Measurements from ENCODE around the gene CCDC91. TPM values are rescaled to one million over a fixed set of nuclear protein-coding genes. Genes with fewer than 3 reads are reported as not detected.

Gene CCDC91
- total RNA-seq, 1 experiment from 2014 or later = 35.9 TPM

DNA sequence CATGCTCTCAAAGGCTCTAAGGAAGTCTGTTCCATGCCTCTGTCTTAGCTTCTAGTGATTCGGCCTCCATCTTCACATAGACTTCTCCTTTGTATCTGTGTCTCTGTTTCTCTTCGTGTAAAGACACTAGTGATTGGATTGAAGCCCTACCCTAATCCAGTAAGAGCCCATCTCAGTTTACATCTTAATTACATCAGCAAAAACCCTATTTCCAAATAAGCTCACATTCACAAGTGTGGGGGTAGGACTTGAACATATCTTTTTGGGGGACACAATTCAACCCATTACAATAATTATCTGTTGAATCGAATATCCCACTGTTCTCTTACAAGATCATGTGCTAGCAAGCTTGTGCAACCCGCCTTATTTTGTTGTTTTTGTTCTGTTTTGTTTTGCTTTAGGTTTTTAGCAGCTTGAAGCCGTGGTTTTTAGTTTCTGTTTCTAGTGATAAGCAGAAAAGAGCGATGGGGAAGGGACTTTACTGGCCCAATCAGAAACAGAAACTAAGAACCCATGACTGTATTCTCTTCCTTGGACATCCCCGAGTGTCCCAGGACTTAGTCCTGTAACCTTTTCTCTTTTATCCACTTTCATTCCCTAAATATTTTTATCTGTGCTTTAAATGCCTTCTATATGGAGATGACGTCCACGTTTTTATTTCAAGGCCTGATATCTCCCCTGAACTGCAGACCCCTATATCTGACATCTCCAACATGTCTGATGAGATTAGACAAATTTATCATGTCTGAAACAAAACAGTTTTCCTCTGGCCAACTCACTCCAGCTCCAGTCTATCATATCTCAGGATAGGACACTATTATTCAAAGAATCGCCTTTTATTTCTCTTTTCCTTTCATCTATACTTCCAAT, 353.0 kb downstream of the CCDC91 start:
- ChIA-PET CTCF (no interaction called here), POLR2A (interaction anchor here (0.8 kb wide), 1 partner anchor 14 kb away, joined by 3 read pairs; no protein-coding TSS in a partner anchor)
- intact Hi-C loops (cut with micrococcal nuclease) = no loop called here
- H3K36me3 Mint-ChIP-seq (ENCODE audit: insufficient read depth, unreplicated experiment) = no peaks in the 10 kb centered on the region
- H3K27me3 Mint-ChIP-seq (ENCODE audit: insufficient read depth, unreplicated experiment) = no peaks in the 10 kb centered on the region
- peaks cover 8% of the 10 kb centered on the region for H3K9me3 Mint-ChIP-seq (ENCODE audit: unreplicated experiment)
- no peak overlapping the region for H3K4me3 Mint-ChIP-seq (ENCODE audit: unreplicated experiment)
- no peak overlapping the region for H3K27ac Mint-ChIP-seq (ENCODE audit: low read depth, unreplicated experiment)
- no peaks in the 10 kb centered on the region for H3K4me1 Mint-ChIP-seq (ENCODE audit: insufficient read depth, unreplicated experiment)
- no TSS peak for BruUV-seq (replicated peaks)
- DNase-seq (ENCODE audit: unreplicated experiment) = no peak
- TF ChIP-seq, protein P1, sequence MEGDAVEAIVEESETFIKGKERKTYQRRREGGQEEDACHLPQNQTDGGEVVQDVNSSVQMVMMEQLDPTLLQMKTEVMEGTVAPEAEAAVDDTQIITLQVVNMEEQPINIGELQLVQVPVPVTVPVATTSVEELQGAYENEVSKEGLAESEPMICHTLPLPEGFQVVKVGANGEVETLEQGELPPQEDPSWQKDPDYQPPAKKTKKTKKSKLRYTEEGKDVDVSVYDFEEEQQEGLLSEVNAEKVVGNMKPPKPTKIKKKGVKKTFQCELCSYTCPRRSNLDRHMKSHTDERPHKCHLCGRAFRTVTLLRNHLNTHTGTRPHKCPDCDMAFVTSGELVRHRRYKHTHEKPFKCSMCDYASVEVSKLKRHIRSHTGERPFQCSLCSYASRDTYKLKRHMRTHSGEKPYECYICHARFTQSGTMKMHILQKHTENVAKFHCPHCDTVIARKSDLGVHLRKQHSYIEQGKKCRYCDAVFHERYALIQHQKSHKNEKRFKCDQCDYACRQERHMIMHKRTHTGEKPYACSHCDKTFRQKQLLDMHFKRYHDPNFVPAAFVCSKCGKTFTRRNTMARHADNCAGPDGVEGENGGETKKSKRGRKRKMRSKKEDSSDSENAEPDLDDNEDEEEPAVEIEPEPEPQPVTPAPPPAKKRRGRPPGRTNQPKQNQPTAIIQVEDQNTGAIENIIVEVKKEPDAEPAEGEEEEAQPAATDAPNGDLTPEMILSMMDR (IDR thresholded peaks at IDR 0.05; ENCODE audit: unreplicated experiment) = no peak

DNA sequence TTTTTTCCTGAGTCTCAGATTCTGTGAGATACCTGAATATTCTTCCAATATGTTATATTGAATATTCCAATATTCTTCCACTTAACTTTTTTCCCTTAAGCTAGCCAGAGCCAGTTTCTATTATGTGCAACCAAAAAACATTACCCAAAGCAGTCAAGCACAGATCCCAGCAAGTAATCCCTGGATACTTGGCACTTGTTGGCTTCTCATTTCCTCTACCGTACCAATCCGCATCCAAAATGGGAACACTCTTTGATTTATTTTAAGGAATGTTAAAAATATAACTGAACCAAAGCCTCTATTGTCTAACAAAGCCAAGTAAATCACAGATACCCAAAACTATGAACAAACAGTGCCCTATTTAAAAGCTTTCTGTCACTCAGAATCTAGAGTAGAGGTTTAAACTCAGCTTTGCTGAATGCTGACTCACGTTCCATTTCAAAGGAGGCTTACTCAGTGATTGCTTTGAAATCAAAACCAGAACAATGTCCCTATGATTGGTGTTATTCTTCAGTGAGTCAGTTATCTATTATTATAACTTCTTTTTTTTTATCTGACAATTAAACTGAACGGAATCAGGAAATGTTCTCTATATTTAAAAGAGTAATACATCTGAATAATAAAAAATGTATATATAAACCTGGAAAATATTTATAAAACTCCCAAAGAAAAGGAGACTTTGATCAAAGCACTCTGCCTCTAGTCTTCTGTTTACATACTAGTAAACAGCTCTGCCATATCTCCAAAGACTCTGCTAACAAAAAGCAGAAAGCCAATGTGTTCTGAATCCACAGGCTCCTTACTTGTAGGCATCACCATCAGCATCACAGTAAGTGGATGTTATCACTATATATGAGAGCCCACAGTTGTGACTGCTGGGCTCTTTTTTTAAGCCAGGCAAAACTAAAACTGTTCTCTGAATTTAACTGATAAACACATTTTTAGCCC, 360.8 kb downstream of the CCDC91 start:
- peaks cover 5% of the 10 kb centered on the region for H3K4me1 Mint-ChIP-seq (ENCODE audit: insufficient read depth, unreplicated experiment)
- no peaks in the 10 kb centered on the region for H3K9me3 Mint-ChIP-seq (ENCODE audit: unreplicated experiment)
- ChIA-PET CTCF (no interaction called here), POLR2A (interaction anchor here (1.0 kb wide), 1 partner anchor 10 kb away, joined by 3 read pairs; no protein-coding TSS in a partner anchor)
- peak overlapping the region; percentile 41 for H3K27ac Mint-ChIP-seq (ENCODE audit: low read depth, unreplicated experiment)
- peak; percentile 46 for DNase-seq (ENCODE audit: unreplicated experiment)
- intact Hi-C loops (cut with micrococcal nuclease) = no loop called here
- no peaks in the 10 kb centered on the region for H3K27me3 Mint-ChIP-seq (ENCODE audit: insufficient read depth, unreplicated experiment)
- no peak overlapping the region for H3K4me3 Mint-ChIP-seq (ENCODE audit: unreplicated experiment)
- TF ChIP-seq, protein P1 (IDR thresholded peaks at IDR 0.05; ENCODE audit: unreplicated experiment) = no peak
- peaks cover 5% of the 10 kb centered on the region for H3K36me3 Mint-ChIP-seq (ENCODE audit: insufficient read depth, unreplicated experiment)
- BruUV-seq (replicated peaks) = no TSS peak

DNA sequence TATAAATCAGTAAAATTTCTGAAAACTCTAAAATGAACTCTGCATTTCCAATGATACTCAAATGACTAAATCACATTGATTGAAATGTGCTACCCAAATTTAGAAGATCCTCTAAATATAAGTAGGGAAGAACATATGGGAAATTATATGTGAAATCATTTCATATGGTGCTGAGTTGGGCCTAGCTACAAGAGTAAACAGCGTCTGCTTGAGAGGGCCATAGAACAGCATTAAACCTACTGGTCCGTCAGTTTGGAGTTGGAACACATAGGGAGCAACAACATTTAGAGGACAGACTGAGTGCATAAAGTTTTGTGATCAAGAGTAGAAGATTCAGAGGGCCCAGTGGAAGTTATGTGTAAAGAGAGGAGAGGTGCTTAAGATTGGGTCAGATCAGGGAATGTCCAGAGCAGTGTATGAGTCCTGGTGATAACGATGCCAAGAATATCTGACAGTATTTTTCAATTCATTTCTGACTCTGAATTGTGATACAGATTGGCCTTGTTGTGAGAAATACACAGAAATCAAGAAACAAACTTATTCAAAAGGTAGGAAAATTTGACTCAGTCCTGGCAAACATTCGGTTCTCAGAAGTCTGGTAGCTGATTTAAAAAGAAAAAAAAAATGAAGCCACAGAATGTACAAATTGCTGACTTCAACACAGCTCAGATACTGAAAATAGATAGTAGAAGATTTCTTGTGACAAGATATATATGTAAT, 362.2 kb downstream of the CCDC91 start:
- H3K27ac Mint-ChIP-seq (ENCODE audit: low read depth, unreplicated experiment) = no peak overlapping the region
- H3K27me3 Mint-ChIP-seq (ENCODE audit: insufficient read depth, unreplicated experiment) = no peaks in the 10 kb centered on the region
- no peak overlapping the region for H3K4me3 Mint-ChIP-seq (ENCODE audit: unreplicated experiment)
- no peak for DNase-seq (ENCODE audit: unreplicated experiment)
- H3K36me3 Mint-ChIP-seq (ENCODE audit: insufficient read depth, unreplicated experiment) = peaks cover 5% of the 10 kb centered on the region
- intact Hi-C loops (cut with micrococcal nuclease) = no loop called here
- POLR2A ChIA-PET = no interaction called here
- H3K9me3 Mint-ChIP-seq (ENCODE audit: unreplicated experiment) = no peaks in the 10 kb centered on the region
- no TSS peak for BruUV-seq (replicated peaks)
- TF ChIP-seq, protein P1 (IDR thresholded peaks at IDR 0.05; ENCODE audit: unreplicated experiment) = no peak
- peaks cover 5% of the 10 kb centered on the region for H3K4me1 Mint-ChIP-seq (ENCODE audit: insufficient read depth, unreplicated experiment)
- CTCF ChIA-PET = interaction anchor here (0.7 kb wide), 1 partner anchor 134 kb away, joined by 3 read pairs; no protein-coding TSS in a partner anchor

Data from MCF 10A (cell line).